SH-SY5Y (cell line): ENCODE data around the gene ZNF778.

Experiments
- GATA2 ChIP-seq: IDR thresholded peaks from 2 replicates; pipeline ENCODE4 v1.6.1; 2011; ENCODE audit warnings: mild to moderate bottlenecking, low read depth, low read length
- GATA3 ChIP-seq: IDR thresholded peaks from 2 replicates; pipeline ENCODE4 v1.6.1; 2011; ENCODE audit warnings: low read depth, mild to moderate bottlenecking, low read length, moderate library complexity

DNA sequence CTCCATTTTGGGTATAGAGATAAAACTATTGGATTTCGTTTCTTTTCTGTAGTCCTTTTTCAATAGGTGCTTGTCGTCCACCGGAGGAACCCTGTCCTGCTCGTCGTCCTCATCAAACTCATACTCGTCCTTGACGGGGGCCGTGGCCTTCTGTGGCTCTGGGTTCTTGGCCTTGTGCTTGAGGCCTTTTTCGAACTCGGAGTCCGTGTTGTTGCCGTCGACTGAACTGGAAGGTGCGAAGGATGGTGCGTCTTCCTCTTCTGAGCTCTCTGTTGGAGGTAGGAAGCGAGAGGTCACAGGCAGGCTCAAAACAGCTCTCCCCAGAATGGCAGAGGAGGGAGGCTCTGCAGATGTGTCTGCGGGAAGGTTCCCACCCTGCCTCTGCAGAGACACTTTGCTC, 67.9 kb downstream of the ZNF778 start:
- TF ChIP-seq GATA2: no peak
- no peak for TF ChIP-seq GATA3
